ENCODE measurements around the gene PRPH.

PRPH gene

DNA sequence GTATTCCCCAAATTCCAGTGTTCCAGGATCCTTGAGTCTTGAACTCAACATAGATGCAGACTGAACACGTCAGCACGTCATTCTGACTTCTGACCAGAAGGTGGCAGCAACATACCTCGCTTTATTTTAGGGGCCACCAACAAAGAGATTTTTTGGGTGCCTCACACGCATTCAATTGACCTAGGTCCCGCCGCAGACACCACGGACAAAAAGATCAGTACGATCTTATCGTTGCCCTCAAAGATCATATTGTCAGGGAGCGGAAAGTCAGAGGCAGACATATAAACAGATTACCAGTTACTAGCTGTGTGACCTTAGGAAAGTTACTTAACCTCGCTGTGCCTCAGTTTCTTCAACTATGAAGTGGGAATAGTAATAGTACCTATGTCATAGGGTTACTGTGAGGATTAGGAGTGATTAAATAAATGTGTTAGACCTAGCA, 6.5 kb upstream of the PRPH start:
- Mint-ChIP-seq H3K36me3 (ENCODE audit: low read depth) (no peaks in the 10 kb centered on the region), H3K4me1 (ENCODE audit: low read depth) (no peaks in the 10 kb centered on the region), H3K4me3 (no peak overlapping the region), H3K9me3 (no peaks in the 10 kb centered on the region), H3K27ac (no peak overlapping the region), H3K27me3 (peaks cover 40% of the 10 kb centered on the region)
- DNase-seq = peak; percentile 78

- H3K4me3 Mint-ChIP-seq = no peak overlapping the region
- DNase-seq = no peak
Measured at GRCh38 chr12:49288922-49289555, 5.9 kb upstream of the PRPH start.

DNA sequence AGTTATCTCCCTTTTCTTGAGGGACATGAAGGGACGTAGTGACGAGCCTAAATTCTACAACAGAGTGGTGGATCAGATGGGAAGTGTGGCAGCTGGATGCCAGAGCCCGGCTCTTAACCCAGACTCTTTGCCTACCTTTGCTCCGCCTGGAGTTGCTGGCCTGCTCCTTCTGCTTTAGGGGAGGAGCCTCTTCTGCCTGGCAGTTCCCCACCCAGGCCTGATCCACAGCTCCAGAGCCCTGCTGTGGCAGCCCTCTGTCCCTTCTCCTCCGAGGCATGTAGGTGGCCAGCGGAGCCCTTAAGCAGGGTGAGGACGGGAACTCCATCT, 2.3 kb upstream of the PRPH start:
- DNase-seq = no peak
- H3K36me3 Mint-ChIP-seq (ENCODE audit: low read depth) = no peaks in the 10 kb centered on the region
- H3K4me3 Mint-ChIP-seq = no peak overlapping the region
- peaks cover 13% of the 10 kb centered on the region for H3K4me1 Mint-ChIP-seq (ENCODE audit: low read depth)
- no peaks in the 10 kb centered on the region for H3K9me3 Mint-ChIP-seq
- no peak overlapping the region for H3K27ac Mint-ChIP-seq
- peaks cover 63% of the 10 kb centered on the region for H3K27me3 Mint-ChIP-seq

More at GRCh38 chr12:49288922-49289555, 5.9 kb upstream of the PRPH start:
- Mint-ChIP-seq H3K36me3 (ENCODE audit: low read depth) (no peaks in the 10 kb centered on the region), H3K9me3 (no peaks in the 10 kb centered on the region), H3K27ac (no peak overlapping the region), H3K27me3 (peaks cover 42% of the 10 kb centered on the region), H3K4me1 (ENCODE audit: low read depth) (no peaks in the 10 kb centered on the region)

DNA sequence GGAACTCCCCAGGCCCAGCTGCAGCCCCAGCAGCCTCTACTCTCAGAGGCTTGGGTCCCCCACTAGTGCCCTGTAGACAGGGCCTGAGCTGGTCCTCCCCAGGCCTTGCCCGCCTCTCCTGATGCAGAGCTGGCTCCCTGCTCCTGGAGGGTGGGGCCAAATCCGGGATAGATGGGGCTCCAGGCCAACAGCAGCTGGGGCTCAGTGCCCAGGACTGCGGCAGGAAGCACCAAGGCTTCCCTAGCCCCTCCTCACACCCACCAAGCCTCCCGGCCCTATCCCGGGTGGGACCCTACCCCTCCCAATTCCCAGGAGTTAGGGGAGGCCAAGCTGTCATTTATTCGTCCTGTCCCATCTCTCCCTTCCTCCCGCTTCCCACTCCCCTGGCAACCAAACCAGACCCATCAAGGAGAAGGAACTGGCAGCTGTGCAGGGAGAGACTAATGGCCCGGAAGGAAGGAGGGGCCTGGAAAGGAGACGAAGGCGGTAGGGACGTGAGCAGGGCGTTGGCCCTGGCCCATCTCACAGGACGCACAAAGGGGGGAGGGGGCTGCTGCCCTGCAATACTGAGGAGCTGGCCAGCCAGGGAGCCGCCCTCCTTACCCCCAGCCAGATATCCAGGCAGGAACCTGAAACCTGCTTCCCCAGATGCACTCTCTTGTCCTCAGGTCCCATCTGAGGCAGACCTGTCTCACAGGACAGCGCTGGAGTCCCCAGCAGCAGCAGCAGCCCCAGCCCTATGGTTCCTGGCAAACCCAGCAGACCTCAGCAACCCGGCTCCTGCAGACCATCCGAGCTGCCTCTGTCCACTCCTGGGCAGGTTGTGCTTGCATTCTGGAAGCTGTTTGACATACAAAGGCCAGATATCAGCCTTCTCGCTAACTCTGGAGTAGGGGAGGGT, 1.6 kb upstream of the PRPH start:
- H3K27me3 Mint-ChIP-seq = peaks cover 63% of the 10 kb centered on the region
- no peak overlapping the region for H3K27ac Mint-ChIP-seq
- H3K9me3 Mint-ChIP-seq = no peaks in the 10 kb centered on the region
- no peak for DNase-seq
- H3K4me1 Mint-ChIP-seq (ENCODE audit: low read depth) = peaks cover 17% of the 10 kb centered on the region
- H3K4me3 Mint-ChIP-seq = no peak overlapping the region
- no peaks in the 10 kb centered on the region for H3K36me3 Mint-ChIP-seq (ENCODE audit: low read depth)

- Mint-ChIP-seq H3K27ac (no peak overlapping the region), H3K4me3 (no peak overlapping the region), H3K27me3 (peaks cover 64% of the 10 kb centered on the region), H3K36me3 (ENCODE audit: low read depth) (no peaks in the 10 kb centered on the region), H3K9me3 (no peaks in the 10 kb centered on the region), H3K4me1 (ENCODE audit: low read depth) (peaks cover 17% of the 10 kb centered on the region)
- DNase-seq = no peak
Measured at GRCh38 chr12:49294086-49294803, 702 bp upstream of the PRPH start.

GRCh38 chr12:49294804-49295081, 204 bp upstream of the PRPH start:
- no peaks in the 10 kb centered on the region for H3K36me3 Mint-ChIP-seq (ENCODE audit: low read depth)
- H3K9me3 Mint-ChIP-seq = no peaks in the 10 kb centered on the region
- H3K27ac Mint-ChIP-seq = no peak overlapping the region
- DNase-seq = no peak
- no peak overlapping the region for H3K4me3 Mint-ChIP-seq
- H3K27me3 Mint-ChIP-seq = peaks cover 64% of the 10 kb centered on the region
- H3K4me1 Mint-ChIP-seq (ENCODE audit: low read depth) = peaks cover 17% of the 10 kb centered on the region

DNA sequence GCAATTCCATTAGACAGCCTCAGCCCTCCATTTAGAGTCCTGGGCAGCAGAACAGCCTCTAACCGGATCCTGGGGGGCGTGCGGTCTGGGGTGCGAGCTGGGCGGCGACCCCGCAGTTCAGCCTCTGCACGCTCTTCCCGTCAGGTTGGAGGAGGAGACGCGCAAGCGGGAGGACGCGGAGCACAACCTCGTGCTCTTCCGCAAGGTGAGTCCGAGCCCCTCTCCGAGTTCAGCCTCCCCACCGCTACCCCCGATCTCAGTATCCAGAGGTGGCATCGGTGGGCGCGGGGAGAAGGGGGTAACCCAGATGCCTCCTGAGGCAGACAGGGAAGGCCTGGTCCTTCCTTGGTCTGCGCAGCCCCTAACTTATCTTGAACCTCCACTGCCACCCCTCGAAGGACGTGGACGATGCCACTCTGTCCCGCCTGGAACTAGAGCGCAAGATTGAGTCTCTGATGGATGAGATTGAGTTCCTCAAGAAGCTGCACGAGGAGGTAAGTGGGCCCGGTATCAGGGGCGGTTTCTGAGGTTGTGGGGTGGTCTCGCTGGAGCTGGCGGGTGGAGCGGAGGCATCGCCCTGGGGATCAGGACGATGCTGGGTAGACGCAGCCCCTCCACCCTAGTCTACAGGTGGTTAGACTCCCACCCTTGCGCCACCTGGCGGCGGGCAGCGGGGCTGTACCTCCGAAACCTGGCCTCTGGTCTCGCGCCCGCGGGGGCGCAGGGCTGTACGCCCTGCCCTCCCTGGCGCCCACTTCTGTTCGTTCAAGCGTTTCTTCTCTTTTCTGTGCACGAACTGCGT, 1.3 kb downstream of the PRPH start:
- DNase-seq = peak; percentile 78
- Mint-ChIP-seq H3K27me3 (peaks cover 67% of the 10 kb centered on the region), H3K4me1 (ENCODE audit: low read depth) (peaks cover 17% of the 10 kb centered on the region), H3K36me3 (ENCODE audit: low read depth) (no peaks in the 10 kb centered on the region), H3K4me3 (peak overlapping the region; percentile 47), H3K27ac (no peak overlapping the region), H3K9me3 (no peaks in the 10 kb centered on the region)

- H3K9me3 Mint-ChIP-seq = no peaks in the 10 kb centered on the region
- peak; percentile 58 for DNase-seq
- H3K4me1 Mint-ChIP-seq (ENCODE audit: low read depth) = peaks cover 22% of the 10 kb centered on the region
- peaks cover 69% of the 10 kb centered on the region for H3K27me3 Mint-ChIP-seq
- H3K27ac Mint-ChIP-seq = no peak overlapping the region
- H3K36me3 Mint-ChIP-seq (ENCODE audit: low read depth) = no peaks in the 10 kb centered on the region
- H3K4me3 Mint-ChIP-seq = peak overlapping the region; percentile 47
Measured at GRCh38 chr12:49296836-49297694, 2.1 kb downstream of the PRPH start.

DNA sequence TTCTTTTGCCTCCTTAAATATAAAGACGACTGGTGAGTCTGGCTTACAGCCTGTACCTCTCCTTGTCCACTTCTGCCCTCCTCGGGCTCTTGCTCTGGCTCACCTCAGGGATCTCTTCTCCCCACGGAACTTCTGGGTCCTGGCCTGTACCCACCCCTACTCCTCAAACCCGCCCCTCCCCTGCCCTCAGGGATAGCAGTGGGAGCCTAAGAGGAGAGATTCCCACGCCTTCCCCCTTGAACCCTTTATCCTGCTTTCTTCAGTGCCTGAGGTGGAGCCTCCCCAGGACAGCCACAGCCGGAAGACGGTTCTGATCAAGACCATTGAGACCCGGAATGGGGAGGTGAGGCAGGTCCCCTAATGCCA, 2.7 kb downstream of the PRPH start:
- no peak for DNase-seq
- H3K4me3 Mint-ChIP-seq = peak overlapping the region; percentile 42
- peaks cover 22% of the 10 kb centered on the region for H3K4me1 Mint-ChIP-seq (ENCODE audit: low read depth)
- no peak overlapping the region for H3K27ac Mint-ChIP-seq
- no peaks in the 10 kb centered on the region for H3K36me3 Mint-ChIP-seq (ENCODE audit: low read depth)
- peaks cover 72% of the 10 kb centered on the region for H3K27me3 Mint-ChIP-seq
- no peaks in the 10 kb centered on the region for H3K9me3 Mint-ChIP-seq

DNA sequence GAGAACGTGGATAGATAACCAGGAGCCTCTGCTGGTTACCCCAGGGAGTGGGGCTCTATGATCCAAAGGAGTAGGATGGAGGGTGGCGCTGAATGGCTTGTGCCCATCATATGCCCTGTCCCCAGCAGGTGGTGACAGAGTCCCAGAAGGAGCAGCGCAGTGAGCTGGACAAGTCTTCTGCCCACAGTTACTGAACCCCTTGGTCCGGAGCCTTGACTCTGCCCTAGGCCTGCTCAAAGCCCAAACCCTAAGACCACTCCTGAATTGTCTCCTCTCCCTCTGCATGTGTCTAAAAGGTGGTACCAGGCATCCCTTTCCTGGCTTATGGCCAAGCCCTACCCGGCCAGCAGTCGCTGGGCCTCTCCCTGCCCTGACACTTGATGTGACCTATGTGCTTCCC, 3.2 kb downstream of the PRPH start:
- H3K36me3 Mint-ChIP-seq (ENCODE audit: low read depth) = no peaks in the 10 kb centered on the region
- no peak overlapping the region for H3K27ac Mint-ChIP-seq
- peaks cover 77% of the 10 kb centered on the region for H3K27me3 Mint-ChIP-seq
- no peak overlapping the region for H3K4me3 Mint-ChIP-seq
- no peaks in the 10 kb centered on the region for H3K9me3 Mint-ChIP-seq
- no peak for DNase-seq
- H3K4me1 Mint-ChIP-seq (ENCODE audit: low read depth) = peaks cover 22% of the 10 kb centered on the region

DNA sequence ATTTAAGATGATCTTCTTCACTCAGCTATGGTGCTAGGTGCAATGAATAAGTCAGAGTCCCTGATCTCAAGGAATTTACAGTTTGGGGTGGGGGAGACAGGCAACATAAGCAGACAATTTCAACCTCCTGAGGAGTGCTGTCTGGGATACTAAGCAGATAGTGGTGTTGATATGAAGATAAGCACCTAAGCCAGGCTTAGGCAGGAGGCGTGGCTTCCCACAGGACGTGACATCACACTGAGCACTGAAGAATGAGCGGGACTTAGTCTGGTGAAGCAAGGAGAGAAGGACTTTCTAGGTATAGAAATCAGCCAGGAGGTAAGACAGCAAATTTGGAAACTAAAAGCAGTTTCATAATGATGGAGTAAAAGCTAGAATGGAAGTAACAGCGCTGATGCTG, 6.8 kb downstream of the PRPH start:
- no peak for DNase-seq
- Mint-ChIP-seq H3K9me3 (no peaks in the 10 kb centered on the region), H3K4me1 (ENCODE audit: low read depth) (peaks cover 16% of the 10 kb centered on the region), H3K36me3 (ENCODE audit: low read depth) (no peaks in the 10 kb centered on the region), H3K27ac (no peak overlapping the region), H3K27me3 (peaks cover 53% of the 10 kb centered on the region), H3K4me3 (no peak overlapping the region)

GRCh38 chr12:49304161-49304560, 9.2 kb downstream of the PRPH start:
- H3K9me3 Mint-ChIP-seq = no peaks in the 10 kb centered on the region
- no peaks in the 10 kb centered on the region for H3K36me3 Mint-ChIP-seq (ENCODE audit: low read depth)
- no peak for DNase-seq
- no peak overlapping the region for H3K4me3 Mint-ChIP-seq
- peaks cover 5% of the 10 kb centered on the region for H3K4me1 Mint-ChIP-seq (ENCODE audit: low read depth)
- peaks cover 44% of the 10 kb centered on the region for H3K27me3 Mint-ChIP-seq
- H3K27ac Mint-ChIP-seq = no peak overlapping the region

GRCh38 chr12:49305762-49306510, 11.0 kb downstream of the PRPH start:
- H3K27ac Mint-ChIP-seq = no peak overlapping the region
- H3K4me1 Mint-ChIP-seq (ENCODE audit: low read depth) = peaks cover 5% of the 10 kb centered on the region
- H3K9me3 Mint-ChIP-seq = no peaks in the 10 kb centered on the region
- H3K27me3 Mint-ChIP-seq = peaks cover 47% of the 10 kb centered on the region
- H3K36me3 Mint-ChIP-seq (ENCODE audit: low read depth) = no peaks in the 10 kb centered on the region
- H3K4me3 Mint-ChIP-seq = no peak overlapping the region
- DNase-seq = no peak
